22Rv1 (cell line): ENCODE measurements around the gene WFS1.

Experiments
- H3K27ac ChIP-seq: fragments of 450-650 bp; 2 replicates; pipeline ENCODE4 v1.5.1; 2017
- CTCF ChIP-seq: fragments of 450-650 bp; IDR thresholded peaks from 2 replicates; pipeline ENCODE4 v1.5.1; 2017; ENCODE audit warnings: mild to moderate bottlenecking
- ZFX ChIP-seq: fragments of 450-650 bp; IDR thresholded peaks from 2 replicates; pipeline ENCODE4 v1.6.1; 2017; ENCODE audit warnings: antibody characterized with exemption, borderline replicate concordance

Gene WFS1

GRCh38 chr4:6338951-6339817 lies 69.5 kb downstream of the WFS1 start:
- TF ChIP-seq CTCF (no peak), ZFX (no peak)

GRCh38 chr4:6339818-6340445 lies 70.3 kb downstream of the WFS1 start:
- H3K27ac ChIP-seq = no peak overlapping the region
- no peak for TF ChIP-seq CTCF
- TF ChIP-seq ZFX = no peak

More at GRCh38 chr4:6338951-6339817, 69.5 kb downstream of the WFS1 start:
- H3K27ac ChIP-seq = no peak overlapping the region

- no peak overlapping the region for H3K27ac ChIP-seq
- no peak for TF ChIP-seq ZFX
- no peak for TF ChIP-seq CTCF
Observed at GRCh38 chr4:6340446-6341015, 70.9 kb downstream of the WFS1 start.

GRCh38 chr4:6341696-6342095 lies 72.0 kb downstream of the WFS1 start:
- H3K27ac ChIP-seq = no peak overlapping the region
- TF ChIP-seq CTCF = no peak
- TF ChIP-seq ZFX = no peak

- no peak for TF ChIP-seq CTCF
- H3K27ac ChIP-seq = no peak overlapping the region
Observed at GRCh38 chr4:6342530-6343293, 73.1 kb downstream of the WFS1 start.

- TF ChIP-seq CTCF (peak; percentile 66), ZFX (no peak)
- no peak overlapping the region for H3K27ac ChIP-seq
Observed at GRCh38 chr4:6343939-6344408, 74.3 kb downstream of the WFS1 start.
